GM12891 (cell line): ENCODE data around the gene CCSER1.
"Not testable (repeated sequence)": the region's sequence is repeated elsewhere in the genome, so short reads cannot be mapped to it uniquely, and the experiment has no call there.

Experiments used
- DNase-seq: peaks from one replicate; pipeline ENCODE4 v3.0.0; 2011; ENCODE audit warnings: low spot score; ENCODE audit not compliant: insufficient read length
- FAIRE-seq: peaks from 2 replicates; lab custom pipeline; 2011; peaks lifted over from hg19 to GRCh38; lab: Jason Lieb, UNC
- PAX5 ChIP-seq: IDR thresholded peaks from 2 replicates; pipeline ENCODE4 v1.6.1; 2011; ENCODE audit warnings: low read length, moderate library complexity, mild to moderate bottlenecking; ENCODE audit not compliant: insufficient read depth, severe bottlenecking
- POLR2A ChIP-seq: IDR thresholded peaks from 2 replicates; pipeline ENCODE4 v1.6.1; 2011; ENCODE audit warnings: low read depth, low read length, control low read depth
- POLR2AphosphoS5 ChIP-seq: IDR thresholded peaks from 2 replicates; pipeline ENCODE4 v1.6.1; 2011; ENCODE audit warnings: low read depth, low read length, control low read depth
- POU2F2 ChIP-seq: IDR thresholded peaks from 2 replicates; pipeline ENCODE4 v1.6.1; 2011; ENCODE audit warnings: low read depth, mild to moderate bottlenecking, control low read depth, low read length, moderate library complexity
- SPI1 ChIP-seq: IDR thresholded peaks from 2 replicates; pipeline ENCODE4 v1.6.1; 2011; ENCODE audit warnings: low read depth, low read length, control low read depth
- TAF1 ChIP-seq: IDR thresholded peaks from 2 replicates; pipeline ENCODE4 v1.6.1; 2011; ENCODE audit warnings: low read depth, low read length, control low read depth

CCSER1 gene

DNA sequence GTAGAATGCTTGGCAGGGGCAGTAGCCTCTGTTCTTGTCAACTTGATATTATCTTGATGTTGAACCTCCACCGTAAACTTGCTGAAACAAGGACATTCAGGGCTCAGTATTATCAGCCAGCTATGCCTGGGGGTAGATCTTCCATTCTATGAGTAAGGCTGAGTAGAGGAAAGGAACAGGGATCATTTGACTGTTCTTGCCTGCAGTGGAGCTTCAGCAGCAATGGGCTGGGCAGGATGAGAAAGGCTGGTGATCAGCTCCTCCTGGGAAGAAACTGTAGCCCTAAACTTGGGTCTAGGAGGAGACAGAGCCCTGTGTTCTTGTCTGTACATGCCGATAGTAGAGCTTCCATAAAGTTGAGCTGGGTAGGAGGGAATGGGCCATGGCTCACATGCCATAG, 127.2 kb downstream of the CCSER1 start:
- FAIRE-seq (no peak), DNase-seq (no peak)
- no peak for TF ChIP-seq TAF1
- no peak for TF ChIP-seq POU2F2
- TF ChIP-seq POLR2AphosphoS5: no peak
- TF ChIP-seq SPI1: no peak
- no peak for TF ChIP-seq POLR2A
- TF ChIP-seq PAX5: no peak

DNA sequence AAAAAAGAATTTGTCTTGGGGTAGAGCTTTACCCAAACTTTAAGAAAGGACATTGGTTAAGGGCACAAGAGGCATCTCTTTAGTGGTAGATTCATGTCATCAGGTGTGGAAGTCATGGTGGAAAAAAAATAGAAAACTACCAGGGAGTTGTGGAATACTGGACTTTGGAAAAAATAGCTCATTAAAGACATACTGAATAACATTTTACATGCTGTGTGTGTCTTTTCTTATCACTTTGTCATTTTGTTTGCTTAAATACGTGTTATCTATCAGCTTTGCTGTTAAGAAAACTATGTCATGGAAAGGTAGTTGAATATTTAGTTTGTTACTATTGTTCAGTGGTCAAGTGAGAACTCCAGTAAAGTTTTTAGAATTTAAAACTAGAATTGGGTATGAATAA, 147.0 kb downstream of the CCSER1 start:
- TF ChIP-seq POLR2A (no peak), TAF1 (no peak), POU2F2 (no peak), SPI1 (no peak), POLR2AphosphoS5 (no peak), PAX5 (no peak)
- DNase-seq: no peak
- FAIRE-seq: no peak

GRCh38 chr4:90280954-90281353, 153.8 kb downstream of the CCSER1 start:
- FAIRE-seq (no peak), DNase-seq (no peak)
- TF ChIP-seq SPI1 (no peak), TAF1 (no peak)

- no peak for FAIRE-seq
- no peak for DNase-seq
- no peak for TF ChIP-seq PAX5
- no peak for TF ChIP-seq POU2F2
- TF ChIP-seq POLR2A: no peak
- no peak for TF ChIP-seq TAF1
- TF ChIP-seq SPI1: no peak
- TF ChIP-seq POLR2AphosphoS5: no peak
These were observed 154.6 kb downstream of the CCSER1 start for GRCh38 chr4:90281541-90282355.

DNA sequence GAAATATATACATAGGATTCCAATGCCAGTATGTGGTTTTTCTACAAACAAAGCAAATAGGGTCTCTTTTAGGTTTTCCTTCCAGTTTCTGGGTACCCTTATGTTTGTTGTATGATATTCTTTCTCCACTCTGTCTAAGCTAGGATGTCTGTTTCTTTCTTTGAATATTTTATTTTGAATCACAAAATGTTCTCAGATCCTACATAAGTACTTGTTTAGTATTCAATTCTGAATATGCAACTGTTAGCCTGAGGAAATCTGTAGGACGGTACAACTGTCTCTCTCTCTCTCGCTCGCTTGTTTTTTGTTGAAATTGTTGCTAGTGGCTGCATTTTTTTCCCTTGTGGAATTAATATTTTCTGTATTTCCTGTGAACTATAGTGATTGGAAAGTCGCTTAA, 163.2 kb downstream of the CCSER1 start:
- no peak for FAIRE-seq
- no peak for DNase-seq
- TF ChIP-seq TAF1: no peak
- TF ChIP-seq PAX5: no peak

GRCh38 chr4:90292438-90292837, 165.2 kb downstream of the CCSER1 start:
- no peak for DNase-seq
- TF ChIP-seq TAF1 (no peak), SPI1 (no peak), PAX5 (no peak), POU2F2 (no peak), POLR2A (no peak), POLR2AphosphoS5 (no peak)
- no peak for FAIRE-seq

DNA sequence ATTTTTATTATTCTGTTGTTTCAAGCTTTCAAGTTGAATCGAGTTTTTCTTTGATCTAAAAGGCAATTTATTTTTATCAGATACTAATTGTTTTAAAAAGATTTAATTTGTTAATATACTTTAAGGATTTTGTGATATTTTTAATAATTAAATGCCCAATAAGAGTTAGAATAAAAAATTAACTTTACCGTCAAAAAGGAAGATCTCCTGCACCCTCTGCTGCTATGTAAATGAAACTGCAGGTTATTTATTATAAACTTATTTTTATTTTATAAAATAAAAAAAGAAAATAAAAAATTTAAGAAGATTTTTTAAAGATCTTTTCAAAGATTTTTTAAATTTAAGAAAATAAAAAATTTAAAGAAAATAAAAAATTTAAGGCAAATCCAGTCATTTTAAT, 166.1 kb downstream of the CCSER1 start:
- no peak for DNase-seq
- FAIRE-seq: no peak
- no peak for TF ChIP-seq TAF1
- TF ChIP-seq POU2F2: no peak
- no peak for TF ChIP-seq SPI1
- no peak for TF ChIP-seq PAX5
- no peak for TF ChIP-seq POLR2AphosphoS5
- TF ChIP-seq POLR2A: no peak

GRCh38 chr4:90299373-90299772, 172.2 kb downstream of the CCSER1 start:
- DNase-seq (no peak), FAIRE-seq (no peak)
- no peak for TF ChIP-seq TAF1

DNA sequence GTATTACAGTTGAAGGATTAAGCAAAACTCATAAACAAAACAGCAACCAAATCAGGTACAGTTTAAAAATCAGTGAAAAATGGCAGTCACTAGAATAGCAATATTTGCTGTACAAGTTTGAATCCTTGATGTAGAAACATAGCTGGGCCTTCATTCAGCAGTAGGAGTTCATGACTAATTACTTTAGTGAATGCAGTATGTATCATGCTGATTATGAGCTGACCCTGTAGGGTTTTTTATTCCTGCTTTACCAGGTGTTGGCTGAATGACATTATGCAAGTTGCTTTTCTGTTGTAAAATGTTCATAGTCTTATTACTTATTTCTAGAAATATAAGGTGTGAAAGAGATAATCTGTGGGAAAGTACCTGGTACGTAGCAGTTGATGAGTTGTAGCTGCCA, 179.6 kb downstream of the CCSER1 start:
- TF ChIP-seq TAF1 (no peak), POLR2A (no peak), POLR2AphosphoS5 (no peak), SPI1 (no peak), POU2F2 (no peak), PAX5 (no peak)
- DNase-seq (no peak), FAIRE-seq (no peak)

- FAIRE-seq, DNase-seq: not testable (repeated sequence)
These were observed 189.9 kb downstream of the CCSER1 start for GRCh38 chr4:90317140-90317539.

DNA sequence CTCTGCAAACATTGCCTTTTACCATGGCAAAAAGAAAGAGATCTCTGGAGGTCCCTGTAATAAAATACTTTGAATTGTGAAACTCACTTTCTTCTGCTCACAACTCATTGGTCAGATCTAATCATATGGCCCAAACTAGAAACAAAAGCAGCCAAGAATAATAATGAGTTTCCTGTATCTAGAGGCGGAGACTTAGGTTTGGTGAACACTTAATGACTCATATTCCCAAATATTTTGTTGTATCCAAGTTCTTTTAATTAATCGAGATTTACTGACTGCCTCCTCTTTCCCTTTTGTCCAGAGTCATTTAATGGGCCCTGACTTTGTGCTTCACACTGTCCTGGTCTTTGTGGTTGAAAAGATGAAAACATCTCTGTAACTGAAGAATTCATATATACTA, 190.6 kb downstream of the CCSER1 start:
- TF ChIP-seq POLR2A (no peak), POU2F2 (no peak), SPI1 (no peak), PAX5 (no peak), TAF1 (no peak), POLR2AphosphoS5 (no peak)
- DNase-seq (no peak), FAIRE-seq (no peak)
